ENCODE results near the gene TFDP1.

Gene TFDP1

DNA sequence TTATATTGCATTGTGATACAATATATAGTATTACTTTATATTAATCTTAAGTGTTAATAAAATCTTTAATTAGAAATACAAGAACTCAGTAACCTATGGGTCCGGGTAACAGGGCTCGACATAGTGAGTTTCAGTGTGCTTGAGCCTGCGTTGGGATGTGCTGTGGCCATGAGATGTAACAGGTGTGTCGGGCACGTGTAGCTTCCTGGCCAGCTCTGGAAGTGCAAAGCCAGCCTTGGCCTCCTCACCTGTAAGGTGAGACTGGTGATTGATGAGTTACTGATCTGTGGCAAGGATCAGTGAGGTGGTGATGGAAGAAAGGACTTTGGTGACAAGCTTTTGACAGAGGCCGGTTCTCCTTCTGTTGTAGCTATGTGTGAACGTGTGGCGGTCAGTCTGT is 54.3 kb downstream of the TFDP1 start:
- no peak for DNase-seq (ENCODE audit: low read depth in 1 of 2, low spot score in 1 of 2)
- Histone ChIP-seq H3K4me3 (replicated peaks; ENCODE audit: insufficient read depth, low read length) (no peak overlapping the region), H3K27me3 (ENCODE audit: insufficient read depth, poor library complexity, severe bottlenecking) (no peaks in the 10 kb centered on the region), H3K27ac (replicated peaks) (no peak overlapping the region)
- TF ChIP-seq SPI1 (IDR thresholded peaks at IDR 0.05; ENCODE audit: borderline replicate concordance, low read depth) (no peak), POLR2AphosphoS5 (IDR thresholded peaks at IDR 0.05; ENCODE audit: low read depth) (no peak), CTCF (IDR thresholded peaks at IDR 0.05; ENCODE audit: insufficient read depth, low read length) (no peak), REST (IDR thresholded peaks at IDR 0.05; ENCODE audit: insufficient replicate concordance, low read depth) (no peak), GABPA (IDR thresholded peaks at IDR 0.05; ENCODE audit: low read depth) (no peak)

DNA sequence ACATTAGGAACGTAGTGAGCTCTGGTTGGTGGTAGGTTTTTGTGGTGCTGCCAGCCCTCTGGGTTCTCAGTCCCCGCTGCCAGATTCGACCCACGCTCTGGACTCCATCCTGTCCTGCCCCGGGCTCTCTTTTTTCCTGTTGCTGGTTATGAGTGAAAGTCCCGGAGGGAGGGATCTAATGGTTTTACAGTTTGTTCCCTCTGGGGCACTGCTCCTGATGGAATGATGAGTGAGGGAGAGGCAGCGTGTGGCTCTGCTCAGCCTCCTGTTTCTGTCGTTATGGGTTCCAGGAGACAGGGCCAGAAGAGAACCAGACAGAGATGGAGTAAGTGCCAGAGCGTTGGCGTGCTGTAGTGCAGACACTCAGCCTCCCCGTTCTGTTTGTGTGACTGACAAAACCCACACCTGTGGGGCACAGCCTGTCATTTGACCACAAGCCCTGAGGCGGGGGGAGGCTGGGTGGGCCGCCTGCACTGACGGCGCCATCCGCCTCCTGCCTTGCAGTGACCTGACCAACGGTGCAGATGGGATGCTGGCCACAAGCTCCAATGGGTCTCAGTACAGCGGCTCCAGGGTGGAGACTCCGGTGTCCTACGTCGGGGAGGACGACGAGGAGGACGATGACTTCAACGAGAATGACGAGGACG is 55.2 kb downstream of the TFDP1 start:
- no peak for TF ChIP-seq POLR2AphosphoS5 (IDR thresholded peaks at IDR 0.05; ENCODE audit: low read depth)
- no peak for TF ChIP-seq REST (IDR thresholded peaks at IDR 0.05; ENCODE audit: insufficient replicate concordance, low read depth)
- TF ChIP-seq SPI1 (IDR thresholded peaks at IDR 0.05; ENCODE audit: borderline replicate concordance, low read depth) = no peak
- no peak for TF ChIP-seq CTCF (IDR thresholded peaks at IDR 0.05; ENCODE audit: insufficient read depth, low read length)
- TF ChIP-seq GABPA (IDR thresholded peaks at IDR 0.05; ENCODE audit: low read depth) = no peak
- no peak for DNase-seq (ENCODE audit: low read depth in 1 of 2, low spot score in 1 of 2)
- H3K4me3 ChIP-seq (replicated peaks; ENCODE audit: insufficient read depth, low read length) = no peak overlapping the region
- no peak overlapping the region for H3K27ac ChIP-seq (replicated peaks)
- no peaks in the 10 kb centered on the region for H3K27me3 ChIP-seq (ENCODE audit: insufficient read depth, poor library complexity, severe bottlenecking)

GRCh38 chr13:113641426-113641825 is 56.9 kb downstream of the TFDP1 start:
- H3K27me3 ChIP-seq (ENCODE audit: insufficient read depth, poor library complexity, severe bottlenecking) = no peaks in the 10 kb centered on the region
- DNase-seq (ENCODE audit: low read depth in 1 of 2, low spot score in 1 of 2) = no peak
- TF ChIP-seq GABPA (IDR thresholded peaks at IDR 0.05; ENCODE audit: low read depth) (no peak), CTCF (IDR thresholded peaks at IDR 0.05; ENCODE audit: insufficient read depth, low read length) (no peak), REST (IDR thresholded peaks at IDR 0.05; ENCODE audit: insufficient replicate concordance, low read depth) (no peak), SPI1 (IDR thresholded peaks at IDR 0.05; ENCODE audit: borderline replicate concordance, low read depth) (no peak), POLR2AphosphoS5 (IDR thresholded peaks at IDR 0.05; ENCODE audit: low read depth) (no peak)

More at GRCh38 chr13:113641426-113641825, 56.9 kb downstream of the TFDP1 start:
- Histone ChIP-seq H3K4me3 (replicated peaks; ENCODE audit: insufficient read depth, low read length) (no peak overlapping the region), H3K27ac (replicated peaks) (no peak overlapping the region)

Measured in HL-60 (cell line).